Stimulated activated memory B cell treated with anti-CD40 and anti-IgM and Interleukin-4, amounts not matched to agents 10 μg/mL and 1 μg/mL and 100 μg/mL, for 72 hours (primary cell): Measurements from ENCODE around the gene ELL.
A peak's percentile ranks its signal among the peaks of the same experiment; 100 is the strongest.

Source experiments
- ATAC-seq: fragments of 150-1000 bp; cut with Tn5 transposase; 2 replicates; pipeline ENCODE4 v1.10.0; 2021
- H3K27ac Mint-ChIP-seq: one replicate; pipeline ENCODE4 v1.8.0; 2022; ENCODE audit warnings: mild to moderate bottlenecking, mixed read lengths
- H3K27me3 Mint-ChIP-seq: one replicate; pipeline ENCODE4 v1.8.0; 2022; ENCODE audit warnings: mixed read lengths
- H3K36me3 Mint-ChIP-seq: one replicate; pipeline ENCODE4 v1.8.0; 2022; ENCODE audit warnings: mixed read lengths
- H3K4me1 Mint-ChIP-seq: one replicate; pipeline ENCODE4 v1.8.0; 2022; ENCODE audit warnings: mixed read lengths
- H3K4me3 Mint-ChIP-seq: one replicate; pipeline ENCODE4 v1.8.0; 2022; ENCODE audit warnings: mild to moderate bottlenecking, moderate library complexity, mixed read lengths
- H3K9me3 Mint-ChIP-seq: one replicate; pipeline ENCODE4 v1.8.0; 2022; ENCODE audit warnings: mixed read lengths

The ELL gene

GRCh38 chr19:18457483-18458331, 64.2 kb downstream of the ELL start:
- H3K4me1 Mint-ChIP-seq: peaks cover 5% of the 10 kb centered on the region

GRCh38 chr19:18456974-18457373, 64.9 kb downstream of the ELL start:
- ATAC-seq: no peak
- H3K4me3 Mint-ChIP-seq: no peak overlapping the region
- H3K4me1 Mint-ChIP-seq: peaks cover 4% of the 10 kb centered on the region
- no peaks in the 10 kb centered on the region for H3K9me3 Mint-ChIP-seq
- H3K36me3 Mint-ChIP-seq: peaks cover 73% of the 10 kb centered on the region
- no peak overlapping the region for H3K27ac Mint-ChIP-seq
- no peaks in the 10 kb centered on the region for H3K27me3 Mint-ChIP-seq

More at GRCh38 chr19:18457483-18458331, 64.2 kb downstream of the ELL start:
- Mint-ChIP-seq H3K4me3 (no peak overlapping the region), H3K9me3 (no peaks in the 10 kb centered on the region), H3K27ac (no peak overlapping the region), H3K36me3 (peaks cover 67% of the 10 kb centered on the region), H3K27me3 (no peaks in the 10 kb centered on the region)
- no peak for ATAC-seq

GRCh38 chr19:18456279-18456678, 65.6 kb downstream of the ELL start:
- Mint-ChIP-seq H3K9me3 (no peaks in the 10 kb centered on the region), H3K27ac (no peak overlapping the region), H3K27me3 (no peaks in the 10 kb centered on the region), H3K4me1 (peaks cover 3% of the 10 kb centered on the region), H3K36me3 (peaks cover 66% of the 10 kb centered on the region), H3K4me3 (no peak overlapping the region)
- no peak for ATAC-seq

GRCh38 chr19:18453269-18454024, 68.4 kb downstream of the ELL start:
- no peak overlapping the region for H3K27ac Mint-ChIP-seq

GRCh38 chr19:18452386-18452785, 69.5 kb downstream of the ELL start:
- peaks cover 73% of the 10 kb centered on the region for H3K36me3 Mint-ChIP-seq
- no peaks in the 10 kb centered on the region for H3K9me3 Mint-ChIP-seq
- H3K4me3 Mint-ChIP-seq: no peak overlapping the region
- no peaks in the 10 kb centered on the region for H3K27me3 Mint-ChIP-seq
- no peak overlapping the region for H3K27ac Mint-ChIP-seq
- H3K4me1 Mint-ChIP-seq: peaks cover 12% of the 10 kb centered on the region
- no peak for ATAC-seq

More at GRCh38 chr19:18453269-18454024, 68.4 kb downstream of the ELL start:
- no peak for ATAC-seq
- Mint-ChIP-seq H3K27me3 (no peaks in the 10 kb centered on the region), H3K4me1 (peaks cover 12% of the 10 kb centered on the region), H3K36me3 (peaks cover 73% of the 10 kb centered on the region), H3K9me3 (no peaks in the 10 kb centered on the region), H3K4me3 (no peak overlapping the region)

DNA sequence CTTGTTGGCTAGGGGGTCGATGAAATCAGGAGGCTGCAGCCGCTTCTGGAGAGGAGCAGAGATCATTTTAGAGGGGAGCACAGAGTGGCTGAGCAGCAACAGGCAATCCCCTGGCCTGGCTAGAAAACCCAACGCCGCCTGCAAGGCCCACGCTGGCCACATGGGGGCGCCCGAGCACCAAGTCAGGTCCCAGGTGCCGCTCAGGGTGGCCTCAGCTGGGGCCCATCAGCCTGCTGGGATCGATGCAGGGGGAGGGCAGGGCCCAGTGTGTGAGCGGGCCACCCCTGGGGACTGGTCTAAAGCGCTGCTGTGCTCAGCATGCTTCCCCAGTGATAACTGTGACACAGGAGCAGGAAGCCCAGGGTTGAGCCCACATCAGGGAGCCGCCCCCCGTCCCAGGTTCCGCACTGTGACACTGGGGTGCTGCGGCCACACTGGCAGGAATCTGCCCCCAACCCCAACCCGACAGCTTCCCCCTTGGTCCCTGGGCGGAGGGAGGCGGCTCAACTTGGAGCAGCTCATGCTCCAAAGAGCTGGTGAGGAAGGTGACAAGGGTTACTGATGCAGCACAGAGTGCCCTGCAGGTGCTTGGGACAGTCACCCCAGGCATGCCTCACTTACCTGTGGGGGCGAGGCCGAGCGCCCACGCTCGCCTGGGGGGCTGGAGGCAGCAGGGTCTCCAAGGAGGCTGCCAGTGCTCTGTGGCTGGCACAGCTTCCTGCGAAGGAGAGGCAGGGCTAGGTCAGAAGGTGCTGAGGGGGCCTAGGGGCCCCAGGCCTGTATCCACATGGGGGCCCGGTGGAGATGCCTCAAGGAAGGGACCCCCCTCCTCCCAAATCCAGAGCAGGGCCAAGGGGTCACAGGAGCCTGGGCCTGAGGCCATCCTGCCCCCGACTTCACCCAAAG, 70.7 kb downstream of the ELL start:
- H3K27me3 Mint-ChIP-seq: no peaks in the 10 kb centered on the region
- no peak overlapping the region for H3K4me3 Mint-ChIP-seq
- no peaks in the 10 kb centered on the region for H3K9me3 Mint-ChIP-seq
- peak; percentile 91 for ATAC-seq
- H3K4me1 Mint-ChIP-seq: peaks cover 12% of the 10 kb centered on the region
- H3K27ac Mint-ChIP-seq: no peak overlapping the region
- peaks cover 75% of the 10 kb centered on the region for H3K36me3 Mint-ChIP-seq

DNA sequence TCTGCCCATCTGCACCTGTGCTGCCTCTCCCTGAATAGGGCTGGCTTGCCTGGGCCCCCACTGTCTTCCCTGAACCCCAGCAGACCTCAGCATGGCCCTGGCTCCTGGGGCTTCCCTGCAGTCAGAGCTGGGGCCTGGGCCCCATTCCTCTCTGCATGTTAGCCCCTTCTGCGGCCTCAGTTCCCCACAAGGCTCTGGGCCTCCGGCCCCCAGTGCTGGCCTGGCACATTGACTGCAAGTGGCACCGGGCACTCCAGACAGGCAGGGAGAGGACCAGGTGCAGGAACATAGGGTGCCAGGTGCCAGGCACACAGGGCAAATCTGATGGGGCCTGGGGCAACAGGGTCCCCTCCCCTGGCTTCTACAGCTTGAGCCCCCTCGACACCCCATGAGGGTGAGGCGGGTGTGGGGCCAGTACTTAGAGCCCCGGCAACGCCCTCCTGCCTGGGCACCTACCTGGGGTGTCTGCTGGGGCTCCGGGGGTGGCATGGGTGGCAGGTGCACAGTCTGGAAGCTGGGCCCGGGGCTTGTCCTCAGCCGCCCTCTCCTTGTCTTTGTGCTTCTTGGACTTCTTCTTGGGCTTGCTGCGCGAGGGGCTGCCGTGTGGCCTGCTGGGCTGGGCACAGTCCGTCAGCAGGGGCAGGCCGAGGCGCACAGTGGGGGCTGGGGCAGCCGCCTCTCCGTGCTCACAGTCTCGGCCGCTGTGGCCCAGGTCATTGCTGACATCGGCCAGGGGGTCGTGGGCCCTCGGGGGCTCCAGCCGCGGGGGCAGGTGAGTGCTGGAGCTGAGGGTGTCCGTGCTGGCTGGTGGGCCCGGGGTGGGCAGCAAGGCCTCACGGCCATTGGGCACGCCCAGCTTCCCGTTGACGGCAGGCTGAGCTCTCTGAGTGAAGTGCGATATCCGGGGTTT, 71.6 kb downstream of the ELL start:
- Mint-ChIP-seq H3K4me3 (no peak overlapping the region), H3K27ac (no peak overlapping the region), H3K36me3 (peaks cover 73% of the 10 kb centered on the region), H3K4me1 (peaks cover 12% of the 10 kb centered on the region), H3K27me3 (no peaks in the 10 kb centered on the region), H3K9me3 (no peaks in the 10 kb centered on the region)
- no peak for ATAC-seq

- peaks cover 72% of the 10 kb centered on the region for H3K36me3 Mint-ChIP-seq
- H3K4me1 Mint-ChIP-seq: peaks cover 12% of the 10 kb centered on the region
Measured at GRCh38 chr19:18449552-18449951, 72.3 kb downstream of the ELL start.

DNA sequence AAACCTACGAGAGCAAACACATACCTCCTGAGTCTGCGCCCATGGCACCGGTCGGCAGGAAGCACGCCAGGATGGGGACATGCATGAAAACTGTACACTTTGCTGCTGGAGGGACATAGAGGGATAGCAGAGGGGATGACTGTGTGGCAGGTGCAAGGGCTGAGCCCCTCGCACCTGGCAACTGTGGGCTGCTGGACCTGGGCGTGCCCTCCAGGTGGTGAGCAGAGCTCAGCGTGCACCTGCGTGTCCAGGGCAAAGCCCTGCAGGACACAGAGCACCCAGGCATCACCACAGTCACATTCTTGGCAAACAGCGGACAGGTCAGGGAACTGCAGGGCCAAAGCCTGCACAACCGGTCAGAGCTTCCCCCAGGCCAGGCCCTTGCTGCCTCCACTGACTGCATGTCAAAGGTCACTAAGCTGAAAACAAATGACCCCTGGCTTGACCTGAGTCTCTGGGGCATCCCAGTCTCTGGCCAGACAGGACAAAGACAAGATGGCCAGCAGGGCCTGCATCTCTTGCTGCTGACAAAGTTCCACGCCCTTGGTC, 75.0 kb downstream of the ELL start:
- Mint-ChIP-seq H3K27ac (no peak overlapping the region), H3K36me3 (peaks cover 73% of the 10 kb centered on the region), H3K4me3 (no peak overlapping the region), H3K4me1 (peaks cover 21% of the 10 kb centered on the region), H3K9me3 (peaks cover 6% of the 10 kb centered on the region), H3K27me3 (no peaks in the 10 kb centered on the region)
- no peak for ATAC-seq

More at GRCh38 chr19:18449552-18449951, 72.3 kb downstream of the ELL start:
- Mint-ChIP-seq H3K27me3 (no peaks in the 10 kb centered on the region), H3K9me3 (no peaks in the 10 kb centered on the region), H3K27ac (no peak overlapping the region), H3K4me3 (no peak overlapping the region)
- no peak for ATAC-seq

DNA sequence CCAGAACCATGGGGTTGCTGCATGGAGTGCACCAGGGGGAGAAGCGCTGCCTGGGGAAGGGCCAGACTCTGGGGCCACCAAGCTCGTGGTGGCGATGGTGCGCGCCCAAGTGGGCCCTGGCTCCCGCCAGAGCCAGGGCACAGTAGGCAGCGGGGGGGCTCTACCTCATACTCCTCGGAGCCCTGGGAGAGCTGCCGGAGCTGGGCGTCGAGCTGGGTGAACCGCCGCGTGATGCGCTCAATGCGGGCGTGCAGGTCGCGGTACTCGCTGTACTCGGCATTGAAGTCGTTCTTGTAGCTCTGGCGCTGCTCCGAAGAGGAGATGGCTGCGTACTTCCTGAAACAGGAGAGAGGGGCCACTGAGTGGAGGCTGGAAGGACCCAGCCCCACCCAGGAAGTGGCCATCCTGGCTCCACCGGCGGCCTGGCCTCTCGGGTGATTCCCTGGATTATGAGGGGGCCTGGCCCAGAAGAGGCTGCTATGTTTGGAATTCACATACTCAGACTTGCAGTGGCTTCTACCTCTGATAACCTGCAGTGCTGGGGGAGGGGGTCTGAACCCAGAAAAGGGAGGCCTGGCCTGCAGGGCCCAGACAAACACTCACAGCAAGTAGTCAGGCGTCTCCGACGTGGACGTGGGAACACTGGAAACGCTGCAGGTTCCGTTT, 75.6 kb downstream of the ELL start:
- Mint-ChIP-seq H3K4me1 (peaks cover 23% of the 10 kb centered on the region), H3K27me3 (no peaks in the 10 kb centered on the region), H3K36me3 (peaks cover 73% of the 10 kb centered on the region), H3K9me3 (peaks cover 6% of the 10 kb centered on the region), H3K27ac (no peak overlapping the region), H3K4me3 (no peak overlapping the region)
- no peak for ATAC-seq

DNA sequence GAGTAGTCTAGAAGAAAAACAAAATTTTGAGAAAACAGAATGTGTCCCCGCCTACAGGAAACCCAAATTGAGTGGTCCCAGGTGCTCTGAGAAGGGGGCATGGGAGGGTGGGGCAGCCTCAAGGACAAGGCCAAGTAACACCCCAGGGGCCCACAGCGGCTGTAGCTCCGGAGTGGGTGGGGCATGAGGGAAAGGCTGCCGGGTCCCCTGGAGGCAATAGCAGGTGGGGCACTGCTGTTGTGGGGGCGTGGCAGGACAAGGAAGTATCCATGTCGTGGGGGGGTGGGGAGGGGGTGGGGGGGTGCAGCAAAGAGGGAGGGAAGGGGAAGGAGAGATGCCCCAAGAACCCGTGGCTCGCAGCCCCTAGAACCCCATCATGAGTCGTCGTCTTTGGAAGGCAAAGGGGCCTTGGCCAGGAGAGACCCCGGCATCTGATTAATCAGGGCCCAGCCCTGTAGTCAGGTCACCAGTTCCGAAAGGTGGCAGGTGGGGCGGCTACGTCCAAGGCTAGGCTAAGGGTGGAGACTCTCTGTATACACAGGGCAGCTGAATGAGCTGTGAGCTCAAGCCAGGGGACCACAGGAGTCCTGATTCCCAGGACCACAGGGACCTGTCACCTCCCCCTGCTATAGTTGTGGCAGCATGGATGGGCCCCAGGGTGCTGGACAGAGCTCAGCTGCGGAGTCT, 76.5 kb downstream of the ELL start:
- H3K36me3 Mint-ChIP-seq: peaks cover 66% of the 10 kb centered on the region
- H3K27me3 Mint-ChIP-seq: no peaks in the 10 kb centered on the region
- H3K9me3 Mint-ChIP-seq: peaks cover 6% of the 10 kb centered on the region
- H3K4me3 Mint-ChIP-seq: no peak overlapping the region
- peaks cover 20% of the 10 kb centered on the region for H3K4me1 Mint-ChIP-seq
- no peak overlapping the region for H3K27ac Mint-ChIP-seq
- no peak for ATAC-seq

DNA sequence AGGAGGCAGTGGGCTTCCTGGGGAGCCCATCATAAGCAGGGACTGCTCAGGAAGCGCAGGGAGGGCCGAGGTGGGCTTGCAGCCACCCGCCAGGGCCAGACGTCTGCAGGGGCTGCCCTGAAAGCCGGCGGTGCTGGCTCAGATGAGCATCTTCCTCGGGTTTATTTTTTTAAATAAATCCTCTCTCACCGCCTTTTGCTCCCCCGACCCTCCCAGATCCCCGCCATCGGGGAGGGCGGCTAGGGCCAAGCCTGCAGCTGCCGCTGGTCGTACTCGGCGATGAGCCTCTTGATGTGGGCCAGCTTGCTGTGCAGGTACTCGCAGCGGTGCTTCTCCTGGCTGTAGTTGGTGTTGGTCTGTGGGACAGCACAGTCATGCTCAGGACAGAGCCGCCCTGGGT, 77.4 kb downstream of the ELL start:
- peaks cover 59% of the 10 kb centered on the region for H3K36me3 Mint-ChIP-seq
- H3K27me3 Mint-ChIP-seq: no peaks in the 10 kb centered on the region
- no peak overlapping the region for H3K27ac Mint-ChIP-seq
- H3K9me3 Mint-ChIP-seq: peaks cover 6% of the 10 kb centered on the region
- no peak overlapping the region for H3K4me3 Mint-ChIP-seq
- peaks cover 26% of the 10 kb centered on the region for H3K4me1 Mint-ChIP-seq
- no peak for ATAC-seq

GRCh38 chr19:18443831-18444230, 78.0 kb downstream of the ELL start:
- no peak for ATAC-seq
- no peak overlapping the region for H3K27ac Mint-ChIP-seq
- peaks cover 6% of the 10 kb centered on the region for H3K9me3 Mint-ChIP-seq
- H3K36me3 Mint-ChIP-seq: peaks cover 53% of the 10 kb centered on the region
- H3K27me3 Mint-ChIP-seq: no peaks in the 10 kb centered on the region
- H3K4me1 Mint-ChIP-seq: peaks cover 33% of the 10 kb centered on the region
- H3K4me3 Mint-ChIP-seq: no peak overlapping the region
